Measurements from ENCODE around the gene DPP10.

- TF ChIP-seq, protein P1, sequence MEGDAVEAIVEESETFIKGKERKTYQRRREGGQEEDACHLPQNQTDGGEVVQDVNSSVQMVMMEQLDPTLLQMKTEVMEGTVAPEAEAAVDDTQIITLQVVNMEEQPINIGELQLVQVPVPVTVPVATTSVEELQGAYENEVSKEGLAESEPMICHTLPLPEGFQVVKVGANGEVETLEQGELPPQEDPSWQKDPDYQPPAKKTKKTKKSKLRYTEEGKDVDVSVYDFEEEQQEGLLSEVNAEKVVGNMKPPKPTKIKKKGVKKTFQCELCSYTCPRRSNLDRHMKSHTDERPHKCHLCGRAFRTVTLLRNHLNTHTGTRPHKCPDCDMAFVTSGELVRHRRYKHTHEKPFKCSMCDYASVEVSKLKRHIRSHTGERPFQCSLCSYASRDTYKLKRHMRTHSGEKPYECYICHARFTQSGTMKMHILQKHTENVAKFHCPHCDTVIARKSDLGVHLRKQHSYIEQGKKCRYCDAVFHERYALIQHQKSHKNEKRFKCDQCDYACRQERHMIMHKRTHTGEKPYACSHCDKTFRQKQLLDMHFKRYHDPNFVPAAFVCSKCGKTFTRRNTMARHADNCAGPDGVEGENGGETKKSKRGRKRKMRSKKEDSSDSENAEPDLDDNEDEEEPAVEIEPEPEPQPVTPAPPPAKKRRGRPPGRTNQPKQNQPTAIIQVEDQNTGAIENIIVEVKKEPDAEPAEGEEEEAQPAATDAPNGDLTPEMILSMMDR (IDR thresholded peaks at IDR 0.05; ENCODE audit: borderline replicate concordance, extremely low read depth, low read length, poor library complexity, severe bottlenecking) = no peak
- TF ChIP-seq EZH2 (IDR thresholded peaks at IDR 0.05; ENCODE audit: borderline replicate concordance, low read depth, low read length, severe bottlenecking) = no peak
These were observed 483.9 kb downstream of the DPP10 start for GRCh38 chr2:114926303-114926702.

All from DND-41 (cell line).